HG02970 (cell line): ENCODE measurements around the gene BPIFB6.

ENCODE experiments used
- ATAC-seq: cut with Tn5 transposase; IDR thresholded peaks from one replicate; pipeline ENCODE4 v1.9.1; 2021; ENCODE audit warnings: mild to moderate bottlenecking, moderate library complexity, moderate number of reproducible peaks; ENCODE audit not compliant: unreplicated experiment, low FRiP score

BPIFB6 gene

DNA sequence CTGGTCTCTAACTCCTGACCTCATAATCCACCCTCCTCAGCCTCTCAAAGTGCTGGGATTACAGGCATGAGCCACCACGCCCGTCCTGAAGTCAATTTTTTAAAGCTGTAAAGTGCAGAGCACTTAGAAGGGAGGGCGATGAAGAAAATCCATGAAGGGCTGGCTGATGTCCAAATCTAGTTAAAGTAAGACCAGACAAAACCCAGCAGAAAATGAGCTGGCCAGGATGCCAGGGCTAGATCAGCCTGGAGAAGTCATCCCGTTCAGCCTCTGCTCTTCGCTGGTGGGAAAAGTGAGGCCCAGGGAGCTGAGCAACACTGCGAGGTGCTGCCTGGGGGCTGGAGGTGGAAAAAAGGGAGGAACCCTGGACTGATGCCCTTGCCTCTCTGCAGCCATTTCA, 51.1 kb downstream of the BPIFB6 start:
- no peak for ATAC-seq

DNA sequence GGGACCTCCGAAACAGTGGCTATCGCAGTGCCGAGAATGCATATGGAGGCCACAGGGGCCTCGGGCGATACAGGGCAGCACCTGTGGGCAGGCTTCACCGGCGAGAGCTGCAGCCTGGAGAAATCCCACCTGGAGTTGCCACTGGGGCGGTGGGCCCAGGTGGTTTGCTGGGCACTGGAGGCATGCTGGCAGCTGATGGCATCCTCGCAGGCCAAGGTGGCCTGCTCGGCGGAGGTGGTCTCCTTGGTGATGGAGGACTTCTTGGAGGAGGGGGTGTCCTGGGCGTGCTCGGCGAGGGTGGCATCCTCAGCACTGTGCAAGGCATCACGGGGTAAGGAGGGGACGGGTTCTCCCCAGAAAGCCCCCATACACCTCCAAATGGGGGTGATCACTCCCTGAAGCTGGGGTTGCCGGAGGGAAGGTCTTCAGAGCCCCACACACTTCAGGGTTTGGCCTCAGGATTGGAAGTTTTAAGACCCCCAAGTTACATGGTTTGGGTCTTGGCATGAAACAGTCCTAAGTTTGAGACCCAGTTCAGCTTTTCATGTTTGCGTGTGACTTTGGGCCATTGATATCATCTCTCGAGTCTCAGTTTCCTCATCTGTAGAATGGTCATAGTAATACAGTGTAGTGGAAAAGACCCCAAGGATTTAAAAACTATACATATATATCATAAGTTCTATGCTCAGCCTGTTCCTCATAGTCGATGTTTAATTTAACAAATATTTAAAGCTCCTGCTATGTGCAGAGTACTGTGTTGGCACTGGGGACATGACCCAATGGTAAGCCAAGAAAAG, 52.3 kb downstream of the BPIFB6 start:
- ATAC-seq = no peak

DNA sequence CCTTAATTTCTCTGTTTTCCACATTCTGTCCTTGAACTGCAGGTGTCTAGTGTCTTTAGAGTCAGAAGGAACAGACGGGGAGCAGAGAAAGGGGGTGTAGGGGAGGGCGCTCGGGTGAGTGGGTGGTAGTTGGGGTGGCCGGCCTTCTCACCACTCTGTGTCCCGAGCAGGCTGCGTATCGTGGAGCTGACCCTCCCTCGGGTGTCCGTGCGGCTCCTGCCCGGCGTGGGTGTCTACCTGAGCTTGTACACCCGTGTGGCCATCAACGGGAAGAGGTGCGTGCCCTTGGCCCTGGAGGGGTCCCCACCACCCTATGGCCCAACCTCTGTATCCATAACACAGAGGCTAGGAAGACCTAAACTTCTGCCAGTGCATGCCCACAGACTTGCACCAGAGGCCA, 53.3 kb downstream of the BPIFB6 start:
- ATAC-seq = no peak

DNA sequence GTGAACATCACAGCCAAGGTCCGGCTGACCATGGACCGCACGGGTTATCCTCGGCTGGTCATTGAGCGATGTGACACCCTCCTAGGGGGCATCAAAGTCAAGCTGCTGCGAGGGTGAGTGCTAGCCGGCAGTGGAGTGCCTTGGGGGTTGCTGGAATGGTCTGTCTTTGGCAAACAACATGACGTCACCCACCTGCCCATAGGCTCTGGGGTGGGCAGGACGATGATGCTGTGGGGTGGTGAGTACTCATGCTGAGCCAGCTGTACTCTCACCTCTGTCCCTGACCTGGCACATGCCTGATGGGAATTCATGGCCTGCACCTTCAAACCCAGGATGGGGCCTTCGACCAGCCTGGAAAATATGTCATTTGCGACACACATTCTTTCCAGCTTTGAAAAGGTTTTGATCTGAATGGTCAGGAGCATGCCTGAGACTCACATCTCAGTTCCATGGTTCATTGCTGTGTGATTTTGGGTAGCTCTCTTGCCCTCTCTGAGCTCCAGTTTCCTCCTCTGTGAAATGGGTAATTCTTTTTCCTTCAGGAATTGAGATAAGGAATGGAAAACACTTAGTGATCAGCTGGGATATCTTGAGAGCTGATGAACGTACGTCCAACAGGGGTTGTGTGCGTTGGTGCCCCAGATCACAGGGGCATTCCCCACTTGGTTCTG, 54.7 kb downstream of the BPIFB6 start:
- no peak for ATAC-seq

DNA sequence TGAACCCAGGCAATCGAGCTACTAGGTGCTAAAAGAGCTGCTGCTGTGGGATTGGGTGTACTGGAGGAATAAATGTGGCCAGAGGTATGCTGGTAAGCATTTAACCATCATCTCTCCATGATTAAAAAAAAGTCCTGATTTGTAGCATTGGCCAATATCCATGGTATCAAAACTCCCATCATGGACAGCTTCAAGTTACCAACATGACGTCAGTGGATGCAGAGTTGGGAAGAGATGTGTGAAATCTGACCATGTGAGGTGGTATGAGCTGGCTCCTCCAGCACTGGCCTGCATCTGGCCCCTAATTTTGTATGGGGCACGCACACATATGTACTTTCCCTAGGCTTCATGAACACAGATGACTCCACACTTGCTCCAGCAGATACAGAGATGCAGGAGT, 59.7 kb downstream of the BPIFB6 start:
- ATAC-seq = no peak

DNA sequence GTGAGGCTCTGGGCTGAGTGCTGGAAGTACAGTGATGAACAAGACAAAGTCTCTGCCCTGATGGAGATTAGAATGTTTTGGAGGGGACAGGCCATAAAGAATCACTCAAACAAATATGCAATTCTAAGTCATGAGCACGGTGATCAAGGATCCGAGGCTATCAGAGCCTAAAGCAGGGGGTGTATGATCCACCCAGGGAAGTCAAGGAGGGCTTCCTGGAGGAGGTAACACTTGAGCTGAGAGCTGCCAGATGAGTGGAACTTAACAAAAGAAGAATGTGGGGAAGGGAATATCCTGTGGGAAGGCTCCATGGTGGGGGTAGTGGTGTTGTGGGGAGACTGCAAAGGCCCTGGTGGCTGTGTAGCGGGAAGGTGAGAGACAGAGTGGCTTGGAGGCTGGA, 60.2 kb downstream of the BPIFB6 start:
- no peak for ATAC-seq

DNA sequence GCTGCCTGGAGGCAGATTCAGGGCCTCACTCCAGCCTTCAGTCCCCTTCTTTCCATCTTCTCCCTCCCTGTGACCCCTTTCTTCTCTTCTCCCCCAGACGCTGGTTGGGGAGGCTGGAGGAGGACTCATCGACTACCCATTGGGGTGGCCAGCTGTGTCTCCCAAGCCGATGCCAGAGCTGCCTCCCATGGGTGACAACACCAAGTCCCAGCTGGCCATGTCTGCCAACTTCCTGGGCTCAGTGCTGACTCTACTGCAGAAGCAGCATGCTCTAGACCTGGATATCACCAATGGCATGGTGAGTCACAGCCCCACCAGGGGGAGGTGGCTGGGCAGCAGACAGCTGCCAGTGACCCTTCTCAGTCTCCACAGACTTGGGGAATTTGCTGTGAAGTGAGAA, 60.9 kb downstream of the BPIFB6 start:
- ATAC-seq = no peak

DNA sequence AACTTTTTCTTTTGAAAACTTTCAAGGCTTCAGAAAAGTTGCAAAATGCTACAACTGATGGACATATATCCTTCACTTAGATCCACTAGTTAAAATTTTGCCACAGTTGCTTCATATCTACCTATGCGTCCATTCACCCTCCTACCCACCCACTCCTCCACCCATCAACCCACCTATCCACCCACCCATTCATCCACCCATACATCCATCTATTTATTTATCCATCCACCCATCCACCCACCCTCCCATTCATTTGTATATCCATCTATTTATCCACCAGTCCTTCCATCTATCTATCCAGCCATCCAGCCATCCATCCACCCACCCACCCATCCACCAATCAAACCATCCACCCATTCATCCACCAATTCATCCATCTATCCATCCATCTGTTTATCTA, 61.6 kb downstream of the BPIFB6 start:
- no peak for ATAC-seq

DNA sequence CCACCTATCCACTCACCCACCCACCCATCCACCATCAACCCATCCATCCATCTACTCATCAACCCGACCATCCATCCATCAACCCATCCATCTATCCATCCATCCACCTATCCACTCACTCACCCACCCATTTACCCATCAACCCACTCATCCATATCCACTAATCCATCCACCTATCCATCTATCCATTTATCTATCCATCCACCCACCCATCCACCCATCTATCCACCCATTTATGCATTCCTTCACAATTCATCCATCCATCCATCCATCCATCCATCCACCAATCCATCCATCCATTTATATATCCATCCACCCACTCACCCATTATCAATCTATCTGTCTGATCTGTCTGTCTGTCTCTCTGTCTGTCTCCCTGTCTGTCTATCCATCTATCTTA, 62.1 kb downstream of the BPIFB6 start:
- no peak for ATAC-seq
